NCI-H510A (cell line): ENCODE data around the gene MYL12B.
"Not testable (repeated sequence)": the region's sequence is repeated elsewhere in the genome, so short reads cannot be mapped to it uniquely, and the experiment has no call there.

Experiments used
- DNase-seq: peaks from one replicate; lab custom pipeline; 2025; lab: John Stamatoyannopoulos, UW

The MYL12B gene

DNA sequence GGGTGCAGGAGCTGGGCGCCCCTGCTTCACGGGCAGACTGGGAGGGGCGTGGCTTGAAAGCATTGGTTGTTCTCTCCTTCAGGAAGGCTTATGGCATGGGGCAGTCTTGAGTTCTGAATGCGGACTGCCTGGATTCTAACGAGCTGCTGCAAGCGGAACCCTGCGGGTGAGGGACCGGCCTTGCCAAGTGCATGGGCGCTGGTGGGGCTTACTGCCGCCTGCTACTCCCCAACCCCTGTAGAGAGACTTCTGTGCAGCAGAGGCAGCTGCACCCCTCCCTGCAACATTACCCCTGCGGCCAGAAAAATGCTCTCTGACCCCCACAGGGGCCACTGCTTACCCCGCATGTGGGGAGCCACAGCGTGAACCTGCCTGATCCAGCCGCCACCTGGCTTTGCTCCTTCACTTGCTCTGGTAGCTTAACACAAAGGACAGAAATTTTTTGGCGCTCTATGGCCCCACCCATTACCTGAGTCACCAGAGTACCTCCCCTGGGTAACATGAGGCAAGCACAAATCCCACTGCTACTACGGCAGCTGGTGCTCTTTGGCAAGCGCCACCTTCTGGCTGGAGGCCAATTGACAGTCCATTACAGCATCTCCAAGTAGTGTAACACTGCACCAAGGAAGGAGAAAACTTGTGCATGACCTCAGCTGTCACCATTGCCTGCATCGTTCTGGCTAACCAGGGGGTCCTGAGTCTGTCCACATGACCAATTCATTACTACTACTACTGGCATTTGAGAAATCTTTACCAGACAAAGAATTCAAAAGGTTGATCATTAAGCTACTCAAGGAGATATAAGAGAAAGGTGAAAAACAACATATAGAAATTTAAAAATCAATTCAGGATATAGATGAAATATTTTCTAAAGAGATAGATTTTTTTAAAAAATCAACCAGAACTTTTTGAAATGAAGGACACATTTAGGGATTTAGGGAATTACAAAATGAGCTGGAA, 35.4 kb downstream of the MYL12B start:
- DNase-seq, result no peak

DNA sequence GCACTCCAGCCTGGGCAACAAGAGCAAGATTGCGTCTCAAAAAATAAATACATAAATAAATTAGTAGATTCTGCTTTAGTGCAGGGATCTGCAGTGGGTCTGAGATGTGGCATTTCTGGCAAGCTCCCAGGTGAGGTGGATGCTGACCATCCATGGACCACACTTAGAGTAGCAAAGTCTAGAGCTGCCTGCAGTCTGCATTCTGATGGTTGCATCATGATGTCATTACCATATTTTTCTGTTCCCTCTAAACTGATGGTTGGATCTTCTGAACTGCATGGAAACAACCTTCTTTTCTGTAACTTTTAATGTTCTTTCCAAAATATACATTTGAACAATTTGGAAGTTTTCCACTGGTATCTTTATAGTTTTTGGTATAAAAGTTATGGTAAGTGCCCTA, 42.9 kb downstream of the MYL12B start:
- DNase-seq, result no peak

DNA sequence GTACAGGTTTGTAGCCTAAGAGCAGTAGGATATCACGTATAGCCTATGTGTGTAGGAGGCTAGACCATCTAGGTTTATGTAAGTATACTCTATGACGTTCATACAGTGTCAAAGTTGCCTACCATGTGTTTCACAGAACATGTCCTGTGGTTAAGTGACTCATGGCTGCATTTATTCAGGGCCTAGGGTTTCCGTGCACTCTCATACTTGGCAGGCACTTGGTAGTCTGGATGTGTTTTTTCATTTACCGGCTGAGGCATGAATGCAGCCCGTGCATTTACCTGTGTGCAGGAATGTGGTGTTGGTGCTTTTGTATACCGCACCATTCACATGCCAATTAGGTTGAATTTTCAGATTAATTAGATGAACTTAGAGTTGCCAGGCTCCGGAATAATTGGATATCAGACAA, 43.4 kb downstream of the MYL12B start:
- no peak for DNase-seq

DNA sequence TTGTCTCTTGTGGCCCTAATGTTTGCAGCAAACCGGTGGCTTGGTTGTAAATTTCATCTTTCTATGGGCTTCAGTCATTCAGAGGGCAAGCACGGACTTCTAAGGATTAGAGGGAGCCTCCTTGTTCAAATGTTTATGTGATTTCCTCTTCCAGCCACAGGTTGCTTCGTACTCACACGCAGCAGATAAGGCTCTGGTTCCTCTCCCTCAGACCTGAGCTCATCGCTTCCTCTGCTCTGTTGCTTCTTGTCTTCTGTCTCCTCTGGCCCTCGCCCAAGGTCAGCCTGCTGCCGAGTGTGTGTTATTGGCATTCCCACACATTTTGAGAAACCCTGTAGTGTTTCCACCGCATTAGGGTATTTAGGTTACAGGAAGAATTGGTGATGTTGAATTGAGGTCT, 44.0 kb downstream of the MYL12B start:
- no peak for DNase-seq

DNA sequence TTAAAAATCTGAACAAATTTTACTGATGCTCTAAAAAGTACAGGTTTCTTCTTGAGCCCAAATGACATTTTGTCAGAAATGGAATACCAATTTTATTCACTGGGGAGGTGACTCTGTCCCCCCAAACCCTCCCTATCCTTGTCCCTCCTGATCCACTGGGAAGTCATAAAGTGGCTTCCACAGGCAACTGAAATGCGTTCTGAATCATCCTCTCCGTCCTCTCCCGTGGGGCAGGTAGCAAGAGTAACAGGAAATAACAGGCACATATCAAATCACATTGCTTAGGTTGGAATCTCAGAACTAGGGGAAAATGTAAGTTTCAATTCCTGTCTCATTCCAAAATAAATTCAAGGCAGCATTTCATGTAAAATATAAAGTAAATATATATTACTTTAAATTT, 44.5 kb downstream of the MYL12B start:
- no peak for DNase-seq

DNA sequence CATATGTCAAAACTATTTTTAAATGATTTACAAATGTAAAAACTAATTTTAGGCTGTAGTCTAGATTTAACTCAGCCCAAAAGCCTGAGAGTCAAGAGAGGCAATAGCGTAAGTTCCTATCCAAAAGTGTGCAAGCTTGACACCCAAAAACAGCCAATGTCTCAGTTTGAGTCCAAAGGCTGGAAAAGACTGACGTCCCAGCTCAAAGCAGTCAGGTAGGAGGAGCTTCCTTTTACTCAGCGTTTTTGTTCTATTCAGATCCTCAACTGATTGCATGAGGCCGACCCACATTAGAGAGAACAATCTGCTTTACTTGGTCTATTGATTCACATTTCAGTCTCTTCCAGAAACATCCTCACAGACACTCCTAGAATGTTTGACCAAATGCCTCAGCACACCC, 51.8 kb downstream of the MYL12B start:
- no peak for DNase-seq

DNA sequence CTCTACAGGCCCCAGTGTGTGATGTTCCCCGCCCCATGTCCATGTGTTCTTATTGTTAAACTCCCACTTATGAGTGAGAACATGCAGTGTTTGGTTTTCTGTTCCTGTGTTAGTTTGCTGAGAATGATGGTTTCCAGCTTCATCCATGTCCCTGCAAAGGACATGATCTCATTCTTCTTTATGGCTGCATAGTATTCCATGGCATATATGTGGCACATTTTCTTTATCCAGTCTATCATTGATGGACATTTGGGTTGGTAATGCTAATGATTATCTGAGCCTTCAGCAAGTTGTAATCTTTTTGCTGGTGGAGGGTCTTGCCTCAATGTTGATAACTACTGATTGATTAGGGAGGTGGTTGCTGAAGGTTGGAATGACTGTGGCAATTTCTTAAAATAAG, 53.4 kb downstream of the MYL12B start:
- not testable (repeated sequence) for DNase-seq

DNA sequence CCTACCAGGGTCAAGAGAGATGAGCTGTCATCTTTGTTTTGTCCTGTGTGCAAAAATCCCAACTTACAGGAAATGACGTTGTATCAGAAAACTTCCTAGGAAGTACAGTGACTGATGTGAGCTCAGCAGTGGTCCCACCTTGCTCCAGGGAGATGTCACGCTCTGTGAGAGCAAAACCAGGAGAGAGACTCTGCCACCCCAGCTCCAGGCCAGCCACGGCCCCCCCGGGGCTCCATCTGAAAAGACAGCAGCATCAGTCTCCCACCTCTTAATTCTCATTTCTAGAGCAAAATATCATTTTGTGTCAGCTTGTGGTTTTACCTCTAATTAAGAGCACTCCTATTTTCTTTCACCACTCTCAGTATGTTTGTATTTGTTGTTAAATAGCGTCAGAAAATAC, 57.5 kb downstream of the MYL12B start:
- DNase-seq, result no peak

DNA sequence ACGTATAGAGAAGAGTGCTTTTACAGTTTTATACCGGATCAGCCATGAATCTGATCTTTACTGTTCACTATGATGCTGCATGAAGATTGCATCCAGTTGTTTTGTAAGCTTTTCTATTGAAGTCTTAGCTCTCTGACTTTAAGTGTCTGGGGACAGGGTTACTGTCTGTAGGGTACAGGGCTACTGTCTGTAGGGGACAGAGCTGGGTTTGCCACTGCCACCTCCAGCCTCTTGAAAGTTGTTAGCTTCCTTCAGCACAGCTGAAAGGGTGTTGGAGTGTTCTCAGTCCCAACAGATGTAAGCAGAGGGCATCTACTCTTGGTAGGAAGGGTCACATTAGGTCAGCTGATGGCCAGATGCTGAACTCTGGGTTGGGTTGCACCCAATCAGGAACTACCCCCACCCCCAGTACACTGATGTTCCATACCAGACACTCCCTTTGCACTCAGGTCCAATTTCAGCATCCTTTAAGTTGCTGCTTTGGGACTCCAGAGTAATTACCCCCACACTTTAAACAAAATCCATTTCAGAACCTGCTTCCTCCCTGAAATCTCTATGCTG, 58.0 kb downstream of the MYL12B start:
- no peak for DNase-seq

DNA sequence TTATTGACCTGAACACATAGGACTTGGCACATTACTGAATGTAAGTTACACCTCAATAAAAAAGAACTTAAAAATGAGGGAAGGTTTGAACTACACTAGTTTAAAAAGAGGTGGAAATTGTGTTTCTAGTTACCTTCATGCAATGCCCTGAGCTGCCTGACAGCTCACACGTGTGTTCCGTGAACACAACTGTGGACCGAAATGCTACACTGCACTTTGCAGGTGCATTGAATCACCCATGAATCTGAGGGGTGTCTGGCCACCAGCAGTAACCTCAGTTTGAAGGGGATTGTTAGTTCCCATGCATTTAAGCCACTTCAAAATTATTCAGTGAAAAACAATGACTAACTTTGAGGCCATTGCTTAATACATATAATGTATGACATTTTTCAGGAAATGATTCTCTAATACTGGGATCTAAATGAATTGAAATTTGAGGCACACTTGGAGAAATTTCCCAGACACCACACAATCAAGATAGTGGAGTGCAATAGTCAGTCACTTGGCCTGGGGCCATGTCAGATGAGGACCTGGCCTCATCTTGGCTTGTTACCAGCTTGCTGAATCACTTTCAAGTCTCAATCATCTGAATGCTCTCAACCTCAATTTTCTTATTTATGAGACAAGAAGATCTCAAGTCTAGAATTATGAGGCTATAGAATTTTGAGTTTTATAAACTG, 59.3 kb downstream of the MYL12B start:
- DNase-seq, result no peak

DNA sequence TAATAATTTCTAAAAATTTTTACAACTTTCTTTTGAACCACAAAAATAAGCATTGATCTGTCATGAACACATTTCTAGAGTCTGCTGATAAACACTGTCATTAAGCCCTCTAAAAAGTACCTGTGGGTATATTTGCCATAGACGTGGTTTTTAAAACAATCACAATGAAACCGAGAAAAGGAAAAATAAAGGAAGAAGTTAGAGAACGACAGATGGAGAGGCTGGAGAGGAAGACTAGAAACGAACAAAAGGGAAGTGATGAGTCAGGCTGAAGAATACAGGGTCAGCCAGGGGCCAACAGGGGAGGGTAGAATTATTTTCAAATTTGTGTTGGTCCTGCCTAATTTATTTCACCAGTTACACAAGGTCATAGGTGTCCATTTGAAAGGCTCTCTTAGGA, 62.0 kb downstream of the MYL12B start:
- DNase-seq, result no peak
